SH-SY5Y (cell line): ENCODE data around the gene MRPS21.

Experiments used
- GATA2 ChIP-seq: IDR thresholded peaks from 2 replicates; pipeline ENCODE4 v1.6.1; 2011; ENCODE audit warnings: mild to moderate bottlenecking, low read depth, low read length
- GATA3 ChIP-seq: IDR thresholded peaks from 2 replicates; pipeline ENCODE4 v1.6.1; 2011; ENCODE audit warnings: low read depth, mild to moderate bottlenecking, low read length, moderate library complexity

DNA sequence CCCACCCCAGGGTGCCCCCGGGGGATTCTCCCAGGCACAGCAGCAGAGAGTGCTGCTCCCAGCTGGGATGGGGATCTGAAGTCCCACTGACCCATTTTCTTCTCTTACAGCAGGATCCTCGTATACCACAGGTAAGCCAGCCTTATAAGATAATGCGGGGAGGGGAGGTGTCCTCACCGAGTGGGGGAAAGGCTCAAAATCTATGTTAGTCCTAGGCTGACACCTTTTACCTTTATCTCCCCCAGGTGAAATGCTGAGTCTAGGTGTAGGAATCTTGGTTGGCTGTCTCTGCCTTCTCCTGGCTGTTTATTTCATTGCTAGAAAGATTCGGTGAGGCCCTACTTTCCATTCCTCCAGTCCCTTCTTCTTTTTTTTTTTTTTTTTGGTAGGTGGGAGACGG, 30.1 kb upstream of the MRPS21 start:
- TF ChIP-seq GATA2: no peak
- no peak for TF ChIP-seq GATA3
